GM18499 (cell line): ENCODE data around the gene PAK3.

Experiments used
- ATAC-seq: cut with Tn5 transposase; IDR thresholded peaks from one replicate; pipeline ENCODE4 v1.9.1; 2021; ENCODE audit warnings: moderate number of reproducible peaks; ENCODE audit not compliant: insufficient read depth, unreplicated experiment

PAK3 gene

DNA sequence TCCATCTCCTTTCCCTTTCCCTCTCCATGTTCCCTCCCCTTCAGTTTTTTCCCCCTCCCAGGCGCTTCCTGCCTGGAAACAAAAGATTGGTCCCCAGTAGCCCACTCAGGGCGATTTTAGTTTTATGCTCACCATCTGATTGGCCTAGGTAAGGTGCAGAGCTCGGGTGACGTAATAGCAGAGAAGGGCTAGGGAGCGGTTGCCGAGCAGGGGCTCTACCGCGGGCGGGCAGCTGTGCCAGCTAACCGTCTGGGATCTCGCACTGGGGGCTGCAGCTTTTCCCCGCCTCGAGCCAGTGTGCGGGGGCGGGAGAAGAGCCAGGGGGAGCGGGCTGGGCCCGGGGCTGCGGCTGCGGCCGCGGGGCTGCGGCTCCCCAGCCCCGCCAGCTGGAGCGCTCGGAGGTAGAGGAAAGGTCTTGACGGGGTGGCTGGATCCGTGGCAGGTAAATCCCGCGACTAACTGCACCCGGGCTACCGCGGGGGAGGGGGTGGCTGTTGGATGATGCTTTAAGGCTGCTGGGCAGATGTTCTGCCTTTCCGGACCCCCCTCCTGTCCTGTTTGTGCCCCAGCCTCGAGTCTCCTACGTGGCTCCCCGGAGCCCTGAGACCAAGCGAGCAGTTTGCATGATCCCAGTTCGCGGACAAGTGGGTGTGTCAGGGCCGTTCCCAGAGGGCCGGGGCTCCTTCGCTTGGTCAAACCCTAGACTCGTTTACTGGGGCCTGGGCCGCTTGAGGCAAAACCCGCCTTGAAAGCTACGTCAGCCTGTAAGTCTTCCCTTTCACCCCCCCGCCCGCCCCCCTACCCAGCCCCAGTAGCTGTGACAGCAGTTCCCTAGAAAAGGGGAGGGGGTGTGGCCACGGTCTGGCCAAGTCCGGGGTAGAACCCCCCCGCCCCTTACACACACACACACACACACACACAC lies at the start of gene PAK3:
Gene PAK3, plus strand, starts transcription at position 218 of the 922 bp plus-strand sequence. CDS start 26,913 bp downstream, outside the sequence.
- ATAC-seq = no peak

GRCh38 chrX:111047575-111047974 lies 48.4 kb upstream of the PAK3 start:
- ATAC-seq = no peak

DNA sequence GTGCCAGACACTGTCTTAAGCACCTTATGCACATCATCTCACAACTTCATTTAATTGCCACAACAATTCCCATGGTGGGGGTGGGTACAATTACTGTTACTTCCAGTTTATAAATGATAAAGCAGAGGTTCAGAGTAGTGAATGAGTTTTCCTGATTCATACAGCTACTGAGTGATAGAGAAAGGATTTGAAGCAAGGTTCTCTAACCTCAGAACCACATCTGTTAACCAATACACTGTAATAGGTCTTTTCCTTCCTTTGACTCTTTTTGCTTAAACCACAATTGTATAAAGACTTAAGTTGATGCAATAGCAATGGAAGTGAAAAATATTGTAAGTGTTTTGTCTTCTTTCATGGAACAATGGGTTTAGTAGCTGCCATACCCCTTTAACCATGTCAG lies 43.5 kb upstream of the PAK3 start:
- no peak for ATAC-seq

- ATAC-seq = no peak
Measured at GRCh38 chrX:111071542-111072277, 24.3 kb upstream of the PAK3 start.

DNA sequence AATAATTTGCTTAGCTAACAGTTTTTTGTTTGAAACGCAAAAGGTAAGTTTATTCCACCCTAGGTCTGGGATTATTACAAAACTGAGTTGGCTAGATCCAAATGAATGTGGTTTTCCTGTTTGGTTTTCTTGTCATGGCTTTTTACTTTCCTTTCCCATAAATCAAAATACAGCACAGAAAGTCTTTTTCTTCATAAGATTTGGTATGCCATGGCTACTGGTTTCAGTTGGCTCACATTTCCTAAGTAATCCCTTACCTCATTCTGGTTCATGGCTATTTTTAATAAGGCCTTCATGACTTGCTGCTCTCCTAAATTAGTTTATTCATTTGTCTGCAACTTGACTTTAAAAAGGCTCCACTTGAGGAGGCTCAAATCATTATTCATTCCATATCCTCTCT lies 12.9 kb upstream of the PAK3 start:
- no peak for ATAC-seq

DNA sequence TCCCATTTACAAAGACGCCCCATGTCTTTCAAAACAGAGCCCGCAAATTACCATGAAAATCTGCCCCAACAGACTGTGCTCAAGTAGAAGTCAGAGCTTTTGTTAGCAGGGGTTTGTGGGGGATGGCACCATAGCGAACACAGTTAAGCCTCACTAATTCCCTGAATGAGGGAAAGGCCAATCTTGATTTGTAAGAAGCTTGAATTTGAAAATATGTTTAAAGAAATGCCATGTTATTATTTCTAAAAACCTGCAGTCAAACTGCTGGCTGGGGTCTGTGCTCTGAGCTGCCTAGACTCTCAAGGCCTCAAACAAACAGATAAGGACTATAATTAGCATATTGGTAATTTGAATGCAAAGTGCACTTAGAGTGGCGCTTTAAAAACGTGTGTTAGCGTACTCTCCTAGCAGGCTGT lies 9.4 kb upstream of the PAK3 start:
- ATAC-seq = no peak

DNA sequence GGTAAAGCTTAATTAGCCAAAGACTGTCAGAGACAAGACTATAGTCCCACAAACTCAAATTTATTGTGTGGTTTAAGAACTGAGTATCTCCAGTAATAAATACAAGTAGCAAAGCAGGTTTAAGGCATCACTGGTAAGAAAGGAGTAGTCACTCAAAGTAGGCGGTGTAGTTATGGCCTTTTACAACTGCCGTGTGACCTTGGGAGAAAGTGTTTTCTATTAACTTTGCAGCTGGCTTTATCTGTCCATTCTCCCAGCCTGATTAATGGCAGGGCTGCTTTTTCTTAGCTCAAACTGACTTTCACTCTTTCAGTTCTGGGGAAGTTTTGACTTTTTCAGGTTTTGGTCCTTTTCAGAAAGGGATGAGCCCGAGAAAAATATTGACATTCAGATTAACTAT lies 7.4 kb upstream of the PAK3 start:
- ATAC-seq = no peak

- ATAC-seq = no peak
Measured at GRCh38 chrX:111090458-111090857, 5.5 kb upstream of the PAK3 start.

- ATAC-seq = peak; percentile 59
Measured at GRCh38 chrX:111098874-111099273, 2.9 kb downstream of the PAK3 start.

GRCh38 chrX:111100191-111100590 lies 4.2 kb downstream of the PAK3 start:
- peak; percentile 61 for ATAC-seq

DNA sequence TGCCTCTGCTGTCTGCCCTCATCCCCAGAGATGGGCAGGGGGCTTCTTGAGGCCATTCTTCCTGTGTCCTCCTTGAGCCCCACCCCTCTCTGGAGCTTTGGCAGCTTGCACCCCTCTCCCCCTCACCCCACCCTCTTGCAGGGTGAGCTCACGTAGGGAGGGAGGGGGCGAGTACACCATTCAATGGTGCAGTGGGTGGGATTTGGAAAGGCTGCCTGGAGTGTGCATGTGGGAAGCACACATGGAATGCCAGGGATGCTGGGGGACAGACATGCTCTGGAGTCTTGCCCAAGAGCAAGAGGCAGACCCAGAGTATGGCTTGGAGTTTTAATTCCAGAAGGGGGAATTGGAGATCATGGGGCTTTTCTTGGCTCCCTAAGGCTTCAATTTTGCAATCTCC lies 5.6 kb downstream of the PAK3 start:
- ATAC-seq = no peak

- ATAC-seq = no peak
Measured at GRCh38 chrX:111102636-111103035, 6.6 kb downstream of the PAK3 start.

DNA sequence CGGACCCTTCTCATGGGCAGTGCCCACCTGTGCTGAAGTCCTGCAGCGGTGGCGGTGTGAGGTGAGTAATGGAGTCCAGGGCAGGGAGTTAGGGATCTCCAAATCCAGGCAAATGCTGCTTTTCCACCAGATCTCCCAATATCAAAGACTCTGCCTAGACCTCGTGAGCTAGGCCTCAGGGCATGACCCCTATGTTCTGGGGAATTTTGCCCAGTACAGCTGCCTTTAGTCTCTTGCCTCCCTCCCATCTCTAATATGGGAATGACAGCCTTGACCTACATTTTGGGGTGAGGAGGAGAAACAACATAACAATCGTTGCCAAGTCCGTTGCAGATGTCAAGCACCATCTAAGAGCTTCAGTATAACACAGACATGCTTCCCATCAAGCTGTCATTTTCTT lies 7.3 kb downstream of the PAK3 start:
- no peak for ATAC-seq

DNA sequence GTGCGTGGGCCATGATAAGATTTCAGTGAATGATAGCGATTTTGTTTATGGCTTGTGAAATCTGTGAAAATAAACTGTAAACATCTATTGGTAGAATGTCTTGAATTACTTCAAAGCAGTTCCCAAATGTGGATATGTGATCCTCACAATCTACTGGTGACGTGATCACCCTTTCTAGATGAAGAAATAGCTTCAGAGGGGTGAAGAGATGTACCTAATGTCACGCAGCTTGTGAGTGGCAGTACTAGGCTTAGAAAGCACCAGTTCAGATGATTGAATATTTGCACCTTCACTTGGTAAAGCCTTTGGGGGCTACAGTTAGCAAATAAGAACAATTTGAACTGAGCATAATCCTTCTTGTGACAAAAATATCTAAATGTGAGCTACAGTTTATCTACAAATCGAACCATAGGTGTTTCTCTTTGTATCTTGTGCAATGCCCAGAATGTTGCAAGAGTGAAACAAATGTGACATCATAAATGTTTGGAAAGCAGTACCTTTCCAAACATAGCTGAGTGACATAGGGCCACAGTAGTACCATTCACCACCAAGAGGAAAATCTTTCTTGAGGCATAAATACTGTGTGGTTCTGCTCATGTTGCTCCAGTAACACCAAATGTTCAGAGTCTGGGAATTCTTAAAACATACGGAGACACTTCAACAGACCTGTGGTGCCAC lies 14.2 kb downstream of the PAK3 start:
- ATAC-seq = no peak

GRCh38 chrX:111114806-111115205 lies 18.8 kb downstream of the PAK3 start:
- ATAC-seq = no peak

DNA sequence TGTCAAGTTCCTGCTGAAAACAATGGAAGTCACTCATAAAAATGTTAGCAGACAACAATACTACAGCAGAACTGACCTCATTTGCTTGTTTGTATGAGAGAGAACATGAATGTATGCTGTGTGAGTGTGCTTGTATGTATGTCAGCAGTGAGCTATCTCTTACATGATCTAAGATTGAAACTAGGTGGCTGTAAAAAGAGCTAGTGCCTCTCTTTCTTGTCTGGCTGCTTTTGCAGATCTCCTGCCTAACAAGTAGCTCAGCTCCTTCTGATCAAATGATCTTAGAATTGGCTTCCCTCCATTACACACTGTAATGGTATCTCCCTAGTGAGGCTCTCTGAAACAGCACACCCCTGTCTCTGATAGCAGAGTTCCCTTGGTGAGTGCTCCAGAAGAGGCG lies 20.7 kb downstream of the PAK3 start:
- no peak for ATAC-seq

GRCh38 chrX:111119341-111119740 lies 23.4 kb downstream of the PAK3 start:
- ATAC-seq = no peak

- ATAC-seq = no peak
Measured at GRCh38 chrX:111123125-111123524, 27.1 kb downstream of the PAK3 start.

GRCh38 chrX:111123606-111124179 lies 27.7 kb downstream of the PAK3 start:
- no peak for ATAC-seq

DNA sequence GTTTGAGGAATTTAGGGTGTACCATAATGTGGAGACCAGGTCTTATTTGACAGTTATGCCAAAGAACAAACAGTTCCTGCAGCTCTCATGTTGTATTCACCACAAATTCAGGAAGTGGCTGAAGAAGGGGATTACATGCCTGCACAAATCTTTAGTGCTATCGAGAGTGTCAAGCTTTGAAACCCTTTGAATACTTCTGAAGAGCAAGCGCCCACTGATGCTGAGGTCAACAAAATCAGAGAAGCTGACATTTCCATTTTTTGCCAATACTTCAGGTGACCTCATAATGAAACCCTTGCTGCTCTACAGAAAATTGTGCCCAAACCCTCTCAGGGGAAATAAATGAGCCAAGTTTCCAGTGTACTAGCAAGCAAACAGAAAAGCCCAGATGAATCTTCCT lies 28.4 kb downstream of the PAK3 start:
- no peak for ATAC-seq

DNA sequence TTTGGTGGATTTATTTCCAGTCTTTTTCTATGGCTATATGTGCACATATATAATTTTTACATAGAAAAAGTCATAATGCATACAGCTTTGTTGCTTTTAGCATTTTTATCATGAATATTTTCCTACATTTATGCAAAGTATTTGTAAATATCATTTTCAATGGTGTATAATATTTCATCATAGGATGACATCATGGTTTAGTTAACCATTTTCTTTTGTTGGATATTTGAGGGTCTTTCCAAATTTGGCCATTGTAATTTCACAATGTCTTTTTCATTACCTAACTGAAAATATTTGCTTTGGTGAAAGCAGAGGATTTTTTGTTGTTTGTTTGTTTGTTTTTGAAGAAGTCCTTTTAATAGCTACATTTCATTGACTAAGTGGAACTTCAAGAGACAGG lies 31.0 kb downstream of the PAK3 start:
- no peak for ATAC-seq
